ENCODE measurements around the gene GBF1. TPM values are rescaled to one million over a fixed set of nuclear protein-coding genes. Genes with fewer than 3 reads are reported as not detected.
A peak's percentile ranks its signal among the peaks of the same experiment; 100 is the strongest.

Gene GBF1
- total RNA-seq, 2 donors from 2014 or later = 23.1 to 24.1 TPM

DNA sequence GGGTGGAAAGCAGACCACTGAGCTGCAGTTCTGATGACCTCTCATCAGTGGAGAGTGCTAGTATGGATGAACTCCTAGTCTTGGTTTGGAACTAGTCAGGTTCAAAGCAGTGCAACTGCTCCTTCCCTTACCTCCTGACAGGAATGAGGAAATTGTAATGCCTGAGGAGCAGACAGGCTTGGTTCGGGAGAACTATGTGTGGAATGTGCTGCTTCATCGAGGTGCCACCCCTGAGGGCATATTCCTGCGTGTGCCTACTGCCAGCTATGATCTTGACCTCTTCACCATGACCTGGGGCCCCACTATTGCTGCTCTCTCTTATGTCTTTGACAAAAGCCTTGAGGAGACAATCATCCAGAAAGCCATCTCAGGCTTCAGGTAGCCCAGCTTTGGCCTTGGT, 122.7 kb downstream of the GBF1 start:
- Histone ChIP-seq H3K9me3 (no peaks in the 10 kb centered on the region), H3K36me3 (replicated peaks in 1 of 2; ENCODE audit: insufficient read depth in 1 of 2, low read depth in 2 of 2) (peaks cover 32 to 71% of the 10 kb centered on the region in 2 donors), H3K27me3 (no peaks in the 10 kb centered on the region), H3K4me3 (no peak overlapping the region), H3K4me1 (no peaks in the 10 kb centered on the region), H3K27ac (peak overlapping the region in 1 of 4 donors; percentile 22)
- ATAC-seq = peak; percentile 75
- intact Hi-C loops (cut with DNase I) = no loop called here
- DNase-seq = peak in 1 of 4 donors; percentile 24
- WGBS, 2 donors = 65 to 92% methylated on average over 2 to 3 of the region's 3 CpGs
- TF ChIP-seq, protein P1, sequence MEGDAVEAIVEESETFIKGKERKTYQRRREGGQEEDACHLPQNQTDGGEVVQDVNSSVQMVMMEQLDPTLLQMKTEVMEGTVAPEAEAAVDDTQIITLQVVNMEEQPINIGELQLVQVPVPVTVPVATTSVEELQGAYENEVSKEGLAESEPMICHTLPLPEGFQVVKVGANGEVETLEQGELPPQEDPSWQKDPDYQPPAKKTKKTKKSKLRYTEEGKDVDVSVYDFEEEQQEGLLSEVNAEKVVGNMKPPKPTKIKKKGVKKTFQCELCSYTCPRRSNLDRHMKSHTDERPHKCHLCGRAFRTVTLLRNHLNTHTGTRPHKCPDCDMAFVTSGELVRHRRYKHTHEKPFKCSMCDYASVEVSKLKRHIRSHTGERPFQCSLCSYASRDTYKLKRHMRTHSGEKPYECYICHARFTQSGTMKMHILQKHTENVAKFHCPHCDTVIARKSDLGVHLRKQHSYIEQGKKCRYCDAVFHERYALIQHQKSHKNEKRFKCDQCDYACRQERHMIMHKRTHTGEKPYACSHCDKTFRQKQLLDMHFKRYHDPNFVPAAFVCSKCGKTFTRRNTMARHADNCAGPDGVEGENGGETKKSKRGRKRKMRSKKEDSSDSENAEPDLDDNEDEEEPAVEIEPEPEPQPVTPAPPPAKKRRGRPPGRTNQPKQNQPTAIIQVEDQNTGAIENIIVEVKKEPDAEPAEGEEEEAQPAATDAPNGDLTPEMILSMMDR (IDR thresholded peaks at IDR 0.05) = no peak
- no peak for TF ChIP-seq POLR2A (IDR thresholded peaks at IDR 0.05)

DNA sequence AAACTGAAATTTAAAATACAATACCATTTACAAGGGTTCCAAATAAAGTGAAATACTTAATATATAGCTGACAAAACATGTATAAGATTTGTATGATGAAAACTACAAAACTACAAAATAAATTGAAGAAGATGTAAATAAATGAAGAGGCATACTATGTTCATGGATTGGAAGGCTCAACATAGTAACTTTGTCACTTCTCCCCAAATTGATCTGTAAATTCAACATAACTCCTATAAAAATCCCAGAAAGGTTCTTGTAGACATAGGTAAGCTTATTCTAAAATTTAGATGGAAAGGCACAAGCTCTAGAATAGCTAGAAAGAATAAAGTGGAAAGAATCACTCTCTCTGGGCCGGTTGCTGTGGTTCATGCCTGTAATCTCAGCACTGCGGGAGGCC, 126.0 kb downstream of the GBF1 start:
- Histone ChIP-seq H3K27me3 (no peaks in the 10 kb centered on the region), H3K36me3 (replicated peaks in 1 of 2; ENCODE audit: insufficient read depth in 1 of 2, low read depth in 2 of 2) (peaks cover 28 to 70% of the 10 kb centered on the region in 2 donors), H3K9me3 (no peaks in the 10 kb centered on the region), H3K4me1 (no peaks in the 10 kb centered on the region), H3K27ac (no peak overlapping the region), H3K4me3 (no peak overlapping the region)
- 100% methylated on average over 2 of the region's 2 CpGs for WGBS, 2 donors
- intact Hi-C loops (cut with DNase I) = no loop called here
- no peak for DNase-seq
- TF ChIP-seq, protein P1 (IDR thresholded peaks at IDR 0.05) = no peak
- TF ChIP-seq POLR2A (IDR thresholded peaks at IDR 0.05) = no peak
- no peak for ATAC-seq

DNA sequence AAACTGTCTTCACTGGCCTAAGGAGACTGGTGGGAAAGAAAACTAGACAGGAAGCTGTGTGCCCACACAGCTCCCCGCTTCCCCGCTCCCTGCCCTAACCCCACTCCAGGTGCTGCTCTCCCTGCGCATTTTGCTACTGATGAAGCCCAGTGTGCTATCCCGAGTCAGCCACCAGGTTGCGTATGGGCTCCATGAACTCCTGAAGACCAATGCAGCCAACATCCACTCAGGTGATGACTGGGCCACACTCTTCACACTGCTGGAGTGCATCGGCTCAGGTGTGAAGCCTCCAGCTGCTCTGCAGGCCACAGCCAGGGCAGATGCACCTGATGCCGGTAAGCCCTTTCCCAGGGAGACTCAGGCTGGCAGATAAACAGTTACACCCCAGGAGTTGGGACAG, 129.9 kb downstream of the GBF1 start:
- peaks cover 7 to 50% of the 10 kb centered on the region in 2 donors for H3K36me3 ChIP-seq (replicated peaks in 1 of 2; ENCODE audit: insufficient read depth in 1 of 2, low read depth in 2 of 2)
- DNase-seq = no peak
- no peaks in the 10 kb centered on the region for H3K9me3 ChIP-seq
- TF ChIP-seq POLR2A (IDR thresholded peaks at IDR 0.05) = no peak
- TF ChIP-seq, protein P1 (IDR thresholded peaks at IDR 0.05) = peak in 1 of 7 experiments; percentile 9
- no peak overlapping the region for H3K4me3 ChIP-seq
- WGBS, 2 donors = 75 to 77% methylated on average over 7 of the region's 7 CpGs
- intact Hi-C loops (cut with DNase I) = no loop called here
- no peak overlapping the region for H3K27ac ChIP-seq
- no peaks in the 10 kb centered on the region for H3K27me3 ChIP-seq
- H3K4me1 ChIP-seq = no peaks in the 10 kb centered on the region
- ATAC-seq = no peak

DNA sequence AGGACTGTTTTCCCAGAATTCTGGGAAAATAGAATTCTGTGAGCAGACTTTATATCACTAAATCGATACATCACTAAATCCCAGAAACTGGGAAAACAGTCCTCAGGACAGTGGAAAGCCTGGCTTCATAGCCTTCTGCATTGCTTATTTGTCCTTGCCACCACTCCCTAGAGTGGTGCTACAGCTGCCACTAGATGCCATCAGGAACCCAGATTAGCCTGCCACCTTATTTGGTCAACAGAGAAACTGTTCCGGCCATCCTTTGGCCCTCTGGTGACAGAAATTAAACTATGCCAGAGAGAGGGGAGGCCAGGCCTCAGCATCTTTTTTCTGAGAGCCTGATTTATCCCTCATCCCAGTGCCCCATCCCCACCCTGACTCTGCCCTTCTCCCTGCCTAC, 130.5 kb downstream of the GBF1 start:
- no peak overlapping the region for H3K4me3 ChIP-seq
- no peak overlapping the region for H3K27ac ChIP-seq
- TF ChIP-seq, protein P1 (IDR thresholded peaks at IDR 0.05) = no peak
- no peak for TF ChIP-seq POLR2A (IDR thresholded peaks at IDR 0.05)
- H3K27me3 ChIP-seq = no peaks in the 10 kb centered on the region
- ATAC-seq (no peak), DNase-seq (no peak)
- H3K9me3 ChIP-seq = no peaks in the 10 kb centered on the region
- WGBS, 2 donors = 86 to 88% methylated on average over 2 of the region's 2 CpGs
- H3K36me3 ChIP-seq (replicated peaks in 1 of 2; ENCODE audit: insufficient read depth in 1 of 2, low read depth in 2 of 2) = peaks cover 4 to 46% of the 10 kb centered on the region in 2 donors
- intact Hi-C loops (cut with DNase I) = no loop called here
- H3K4me1 ChIP-seq = no peaks in the 10 kb centered on the region

DNA sequence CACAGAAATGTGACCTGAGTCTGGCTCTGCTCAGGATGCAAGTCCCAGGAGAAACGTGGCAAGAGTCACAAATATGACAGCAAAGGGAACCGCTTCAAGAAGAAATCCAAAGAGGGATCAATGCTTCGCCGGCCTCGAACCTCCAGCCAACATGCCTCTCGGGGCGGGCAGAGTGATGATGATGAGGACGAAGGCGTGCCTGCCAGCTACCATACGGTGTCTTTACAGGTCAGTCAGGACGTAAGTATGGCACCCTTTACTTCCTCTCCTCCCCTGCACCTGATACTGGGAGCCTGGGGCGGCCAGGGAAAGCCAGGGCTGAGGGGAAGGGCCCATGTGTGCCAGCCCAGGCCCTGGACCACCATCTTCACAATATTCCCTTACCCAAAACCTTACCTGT, 131.6 kb downstream of the GBF1 start:
- H3K4me1 ChIP-seq = no peaks in the 10 kb centered on the region
- TF ChIP-seq, protein P1 (IDR thresholded peaks at IDR 0.05) = no peak
- TF ChIP-seq POLR2A (IDR thresholded peaks at IDR 0.05) = no peak
- H3K27ac ChIP-seq = no peak overlapping the region
- DNase-seq (no peak), ATAC-seq (no peak)
- H3K9me3 ChIP-seq = no peaks in the 10 kb centered on the region
- 91 to 94% methylated on average over 12 of the region's 12 CpGs for WGBS, 2 donors
- peaks cover 4 to 39% of the 10 kb centered on the region in 2 donors for H3K36me3 ChIP-seq (replicated peaks in 1 of 2; ENCODE audit: insufficient read depth in 1 of 2, low read depth in 2 of 2)
- intact Hi-C loops (cut with DNase I) = no loop called here
- no peaks in the 10 kb centered on the region for H3K27me3 ChIP-seq
- H3K4me3 ChIP-seq = no peak overlapping the region

Data from body of pancreas (tissue), 4 donors.